AG08396 (cell line): ENCODE results near the gene PUDP.
"Not testable (repeated sequence)": the region's sequence is repeated elsewhere in the genome, so short reads cannot be mapped to it uniquely, and the experiment has no call there.

Experiments
- DNase-seq: peaks from one replicate; pipeline ENCODE4 v3.0.0; 2012; ENCODE audit warnings: low spot score, mixed read lengths

The PUDP gene

GRCh38 chrX:7147978-7148854, at the start of gene PUDP:
PUDP (minus strand) TSS chrX:7148153; CDS start chrX:7148113, 40 bp downstream.
- peak; percentile 100 for DNase-seq

GRCh38 chrX:7194606-7195005, 46.7 kb upstream of the PUDP start:
- no peak for DNase-seq

- DNase-seq: no peak
Observed at GRCh38 chrX:7192871-7193270, 44.9 kb upstream of the PUDP start.

- DNase-seq: no peak
Observed at GRCh38 chrX:7191681-7192110, 43.7 kb upstream of the PUDP start.

GRCh38 chrX:7190157-7190556, 42.2 kb upstream of the PUDP start:
- DNase-seq: no peak

GRCh38 chrX:7188672-7189071, 40.7 kb upstream of the PUDP start:
- DNase-seq: no peak

GRCh38 chrX:7184816-7185215, 36.9 kb upstream of the PUDP start:
- no peak for DNase-seq

GRCh38 chrX:7179446-7179845, 31.5 kb upstream of the PUDP start:
- no peak for DNase-seq

GRCh38 chrX:7178859-7179258, 30.9 kb upstream of the PUDP start:
- not testable (repeated sequence) for DNase-seq

- no peak for DNase-seq
Observed at GRCh38 chrX:7170898-7171297, 22.9 kb upstream of the PUDP start.

GRCh38 chrX:7169627-7170026, 21.7 kb upstream of the PUDP start:
- no peak for DNase-seq

GRCh38 chrX:7168371-7168770, 20.4 kb upstream of the PUDP start:
- DNase-seq: no peak

- DNase-seq: no peak
Observed at GRCh38 chrX:7164174-7164573, 16.2 kb upstream of the PUDP start.

- no peak for DNase-seq
Observed at GRCh38 chrX:7163146-7163677, 15.3 kb upstream of the PUDP start.

- peak; percentile 19 for DNase-seq
Observed at GRCh38 chrX:7159149-7159861, 11.4 kb upstream of the PUDP start.

- no peak for DNase-seq
Observed at GRCh38 chrX:7158468-7158990, 10.6 kb upstream of the PUDP start.

- no peak for DNase-seq
Observed at GRCh38 chrX:7156879-7157278, 8.9 kb upstream of the PUDP start.

- DNase-seq: no peak
Observed at GRCh38 chrX:7155163-7155562, 7.2 kb upstream of the PUDP start.

- DNase-seq: no peak
Observed at GRCh38 chrX:7154041-7154597, 6.2 kb upstream of the PUDP start.

GRCh38 chrX:7153231-7153630, 5.3 kb upstream of the PUDP start:
- no peak for DNase-seq

GRCh38 chrX:7149411-7149810, 1.5 kb upstream of the PUDP start:
- no peak for DNase-seq

- DNase-seq: no peak
Observed at GRCh38 chrX:7147413-7147977, 458 bp downstream of the PUDP start, which contains the start of gene STS. STS (plus strand) TSS chrX:7147712; CDS start chrX:7253200, 105,488 bp downstream.
